ENCODE measurements around the gene ARIH2.

DNA sequence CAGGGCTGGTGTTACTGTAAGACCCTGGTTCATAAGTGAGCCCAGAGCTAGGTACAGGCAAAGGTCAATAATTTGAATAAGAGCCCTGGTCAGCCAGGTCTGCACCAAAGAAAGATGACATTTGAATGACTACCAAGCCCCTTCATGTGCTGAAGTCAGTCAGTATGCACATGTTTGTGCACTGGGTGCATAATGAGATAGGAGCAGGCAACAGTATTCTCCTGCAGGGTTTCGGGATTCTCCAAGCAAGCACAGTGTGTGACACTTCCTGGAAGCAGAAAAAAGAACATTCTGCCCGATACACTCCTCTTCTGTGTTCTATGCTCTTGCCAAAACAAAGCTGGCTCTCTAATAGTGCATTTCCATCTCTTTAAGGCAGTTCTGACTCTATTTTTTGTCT is 116.0 kb downstream of the ARIH2 start:
- TF ChIP-seq POLR2A (IDR thresholded peaks at IDR 0.05) = no peak
- no peak for TF ChIP-seq CTCF (IDR thresholded peaks at IDR 0.05)
